ENCODE results near the gene NCAM2.

DNA sequence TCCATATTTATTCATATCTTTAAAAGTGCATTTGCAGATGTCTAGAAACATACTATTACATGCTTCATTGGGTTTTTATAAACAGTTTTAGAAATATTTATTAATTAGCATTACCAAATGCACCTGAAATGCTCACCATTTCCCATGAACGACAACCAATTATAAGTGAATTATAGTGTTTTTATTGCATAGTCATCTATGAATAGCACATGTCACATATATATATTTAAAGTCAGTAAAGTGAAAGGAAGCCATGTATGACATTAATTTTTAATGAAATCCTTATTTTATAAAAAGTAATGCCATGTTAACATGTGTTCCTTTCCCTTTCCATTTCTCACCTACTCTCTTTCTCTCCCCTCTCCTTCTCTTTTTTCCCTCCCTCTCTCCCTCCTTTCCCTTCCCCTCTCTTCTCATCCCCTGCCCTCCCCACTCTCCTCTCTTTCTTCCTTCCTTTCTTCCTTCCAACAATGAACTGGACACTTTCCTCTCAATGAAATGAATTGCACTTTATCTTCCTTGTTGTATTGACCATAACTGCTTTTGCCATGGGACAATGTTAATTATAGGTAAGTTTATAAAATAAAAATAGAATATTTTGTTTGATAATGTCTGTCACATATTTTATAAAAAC, 179.3 kb downstream of the NCAM2 start:
- no peak for TF ChIP-seq EZH2phosphoT487 (IDR thresholded peaks at IDR 0.05; ENCODE audit: unreplicated experiment)
- no peak for TF ChIP-seq EZH2 (IDR thresholded peaks at IDR 0.05; ENCODE audit: low read depth, unreplicated experiment)
- no peak for TF ChIP-seq CTCF (conservative IDR thresholded peaks at IDR 0.05; ENCODE audit: low read depth in 2 of 2)

Measured in GM23338 (cell line).